T47D (cell line): ENCODE measurements around the gene OR2T5.
"Not testable (repeated sequence)": the region's sequence is repeated elsewhere in the genome, so short reads cannot be mapped to it uniquely, and the experiment has no call there.

Experiments used
- DNase-seq, 2 experiments: peaks; one replicate each; pipeline versions ENCODE4 v3.0.0 to v3.0.0-alpha.2; 2011 to 2012; ENCODE audit warnings: low read depth in 1 of 2, low spot score in 1 of 2
- in situ Hi-C: cut with HindIII; loops from 2 replicates; pipeline ENCODE4 v1.10.0; 2016; ENCODE audit warnings: low sequenced_read_pairs, low pct_unique_long_range_greater_than_20kb

OR2T5 gene

GRCh38 chr1:248488289-248488688 is at the start of gene OR2T5:
Gene OR2T5, plus strand, starts transcription at chr1:248488589. Its CDS starts 0 bp downstream, at chr1:248488589.
- in situ Hi-C loops, DNase-seq: not testable (repeated sequence)

- in situ Hi-C loops = not testable (repeated sequence)
Observed at GRCh38 chr1:248438668-248439067, 49.7 kb upstream of the OR2T5 start.

GRCh38 chr1:248439283-248439682 is 49.1 kb upstream of the OR2T5 start:
- in situ Hi-C loops, DNase-seq: not testable (repeated sequence)

More at GRCh38 chr1:248438668-248439067, 49.7 kb upstream of the OR2T5 start:
- DNase-seq = not testable (repeated sequence)

GRCh38 chr1:248442500-248443277 is 45.7 kb upstream of the OR2T5 start:
- DNase-seq, in situ Hi-C loops: not testable (repeated sequence)

- DNase-seq, in situ Hi-C loops: not testable (repeated sequence)
Observed at GRCh38 chr1:248444603-248445002, 43.8 kb upstream of the OR2T5 start.

- DNase-seq, in situ Hi-C loops: not testable (repeated sequence)
Observed at GRCh38 chr1:248445399-248445798, 43.0 kb upstream of the OR2T5 start, which contains the start of gene OR2T2. Gene OR2T2, plus strand, starts transcription at chr1:248445637. Its CDS starts 7,161 bp downstream, at chr1:248452798.

GRCh38 chr1:248448409-248449074 is 39.8 kb upstream of the OR2T5 start:
- in situ Hi-C loops, DNase-seq: not testable (repeated sequence)

GRCh38 chr1:248449821-248450465 is 38.4 kb upstream of the OR2T5 start:
- in situ Hi-C loops, DNase-seq: not testable (repeated sequence)

GRCh38 chr1:248450466-248451145 is 37.8 kb upstream of the OR2T5 start:
- in situ Hi-C loops, DNase-seq: not testable (repeated sequence)

GRCh38 chr1:248453619-248454018 is 34.8 kb upstream of the OR2T5 start:
- in situ Hi-C loops, DNase-seq: not testable (repeated sequence)

GRCh38 chr1:248455045-248455444 is 33.3 kb upstream of the OR2T5 start:
- DNase-seq, in situ Hi-C loops: not testable (repeated sequence)

GRCh38 chr1:248456635-248457034 is 31.8 kb upstream of the OR2T5 start:
- DNase-seq, in situ Hi-C loops: not testable (repeated sequence)

- DNase-seq, in situ Hi-C loops: not testable (repeated sequence)
Observed at GRCh38 chr1:248459117-248459516, 29.3 kb upstream of the OR2T5 start.
